Upper lobe of right lung (tissue), 1 donor: Measurements from ENCODE around the gene GLTP. TPM values are rescaled to one million over a fixed set of nuclear protein-coding genes. Genes with fewer than 3 reads are reported as not detected.

Experiments
- ATAC-seq: fragments of 200-7000 bp; cut with Tn5 transposase; one replicate; pipeline ENCODE4 v1.9.1; 2020; ENCODE audit warnings: mild to moderate bottlenecking, moderate library complexity
- DNase-seq: peaks from one replicate; pipeline ENCODE4 v3.0.0-alpha.2; 2020
- H3K27ac ChIP-seq: fragments of 200-600 bp; one replicate; pipeline ENCODE4 v1.8.0; 2022
- H3K27me3 ChIP-seq: fragments of 200-600 bp; one replicate; pipeline ENCODE4 v1.8.0; 2022; ENCODE audit warnings: mild to moderate bottlenecking
- H3K36me3 ChIP-seq: fragments of 200-600 bp; one replicate; pipeline ENCODE4 v1.8.0; 2022
- H3K4me1 ChIP-seq: fragments of 200-600 bp; one replicate; pipeline ENCODE4 v1.8.0; 2022
- H3K4me3 ChIP-seq: fragments of 200-600 bp; one replicate; pipeline ENCODE4 v1.8.0; 2022; ENCODE audit warnings: mild to moderate bottlenecking
- H3K9me3 ChIP-seq: fragments of 200-600 bp; one replicate; pipeline ENCODE4 v1.8.0; 2022
- CTCF ChIP-seq: fragments of 200-600 bp; IDR thresholded peaks from one replicate; pipeline ENCODE4 v1.8.0; 2022; ENCODE audit warnings: antibody characterized with exemption
- intact Hi-C: fragments of 100-400 bp; cut with DNase I; formaldehyde crosslinking; loops from one replicate; pipeline ENCODE4 v1.11.0; 2022
- total RNA-seq: library from RNA; stranded (reverse); fragmentation: NEBNext Ultra II Directional; extraction: Animal tissue kit (Norgen Biotek cat#: 25700); gene quantifications from one replicate; pipeline ENCODE4 v1.2.1, GENCODE V29; 2021
- donor health status: DM: no; HTN: yes; CAD: no; lungs with severe emphysema.

Gene GLTP
- total RNA-seq, 1 donor from 2014 or later, result 44.0 TPM

- Histone ChIP-seq H3K27ac (no peak overlapping the region), H3K4me1 (no peaks in the 10 kb centered on the region), H3K4me3 (no peak overlapping the region), H3K36me3 (peaks cover 92% of the 10 kb centered on the region), H3K27me3 (no peaks in the 10 kb centered on the region), H3K9me3 (no peaks in the 10 kb centered on the region)
- TF ChIP-seq CTCF, result no peak
- no peak for ATAC-seq
- intact Hi-C loops, result no loop called here
- no peak for DNase-seq
Measured at GRCh38 chr12:109912855-109913321, 32.5 kb upstream of the GLTP start.

- no peak for DNase-seq
- Histone ChIP-seq H3K27me3 (no peaks in the 10 kb centered on the region), H3K4me3 (no peak overlapping the region), H3K36me3 (peaks cover 92% of the 10 kb centered on the region), H3K27ac (no peak overlapping the region), H3K9me3 (no peaks in the 10 kb centered on the region), H3K4me1 (no peaks in the 10 kb centered on the region)
- intact Hi-C loops, result no loop called here
- TF ChIP-seq CTCF, result no peak
- ATAC-seq, result no peak
Measured at GRCh38 chr12:109910969-109911348, 30.6 kb upstream of the GLTP start.

- no peak for ATAC-seq
- Histone ChIP-seq H3K4me1 (no peaks in the 10 kb centered on the region), H3K27me3 (no peaks in the 10 kb centered on the region), H3K36me3 (peaks cover 92% of the 10 kb centered on the region), H3K9me3 (no peaks in the 10 kb centered on the region), H3K4me3 (no peak overlapping the region), H3K27ac (no peak overlapping the region)
- intact Hi-C loops, result no loop called here
- no peak for DNase-seq
- TF ChIP-seq CTCF, result no peak
Measured at GRCh38 chr12:109910254-109910968, 30.1 kb upstream of the GLTP start.

GRCh38 chr12:109905301-109905700 is 25.0 kb upstream of the GLTP start:
- Histone ChIP-seq H3K4me3 (no peak overlapping the region), H3K27ac (no peak overlapping the region), H3K4me1 (peaks cover 16% of the 10 kb centered on the region), H3K27me3 (no peaks in the 10 kb centered on the region), H3K9me3 (no peaks in the 10 kb centered on the region), H3K36me3 (peaks cover 74% of the 10 kb centered on the region)
- intact Hi-C loops, result no loop called here
- ATAC-seq (no peak), DNase-seq (no peak)
- TF ChIP-seq CTCF, result no peak

DNA sequence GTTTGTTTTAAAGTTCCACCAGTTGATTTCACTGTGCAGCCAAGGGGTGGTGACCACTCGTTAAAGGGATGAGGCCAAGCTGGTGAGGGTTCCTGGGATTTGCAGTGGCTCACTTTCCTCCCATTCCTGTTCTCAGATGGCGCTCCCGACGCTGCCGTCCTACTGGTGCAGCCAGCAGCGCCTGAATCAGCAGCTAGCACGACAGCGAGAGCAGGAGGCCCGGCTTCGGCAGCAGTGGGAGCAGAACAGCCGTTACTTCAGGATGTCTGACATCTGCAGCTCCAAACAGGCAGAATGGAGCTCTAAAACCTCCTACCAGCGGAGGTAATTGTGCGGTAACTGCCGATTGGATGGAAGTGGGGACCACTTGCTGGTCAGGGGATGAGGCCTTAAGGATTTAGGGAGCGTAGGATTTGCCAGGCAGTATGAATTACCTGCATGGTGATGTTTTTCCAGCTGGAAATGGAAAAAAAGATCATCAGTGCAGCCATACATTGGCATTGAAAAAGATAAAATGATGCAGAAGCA is 22.6 kb upstream of the GLTP start:
- no peak for DNase-seq
- peaks cover 16% of the 10 kb centered on the region for H3K4me1 ChIP-seq
- H3K36me3 ChIP-seq, result peaks cover 50% of the 10 kb centered on the region
- H3K9me3 ChIP-seq, result no peaks in the 10 kb centered on the region
- no peak for TF ChIP-seq CTCF
- no peak for ATAC-seq
- H3K27me3 ChIP-seq, result no peaks in the 10 kb centered on the region
- H3K27ac ChIP-seq, result no peak overlapping the region
- H3K4me3 ChIP-seq, result no peak overlapping the region
- intact Hi-C loops, result no loop called here
